Stromal cell of bone marrow (primary cell): ENCODE measurements around the gene UGP2.
A peak's percentile ranks its signal among the peaks of the same experiment; 100 is the strongest.
"Not testable (repeated sequence)": the region's sequence is repeated elsewhere in the genome, so short reads cannot be mapped to it uniquely, and the experiment has no call there.

Experiments
- DNase-seq: peaks from one replicate; pipeline ENCODE4 v3.0.0-alpha.2; 2012; ENCODE audit warnings: low read depth

Gene UGP2

DNA sequence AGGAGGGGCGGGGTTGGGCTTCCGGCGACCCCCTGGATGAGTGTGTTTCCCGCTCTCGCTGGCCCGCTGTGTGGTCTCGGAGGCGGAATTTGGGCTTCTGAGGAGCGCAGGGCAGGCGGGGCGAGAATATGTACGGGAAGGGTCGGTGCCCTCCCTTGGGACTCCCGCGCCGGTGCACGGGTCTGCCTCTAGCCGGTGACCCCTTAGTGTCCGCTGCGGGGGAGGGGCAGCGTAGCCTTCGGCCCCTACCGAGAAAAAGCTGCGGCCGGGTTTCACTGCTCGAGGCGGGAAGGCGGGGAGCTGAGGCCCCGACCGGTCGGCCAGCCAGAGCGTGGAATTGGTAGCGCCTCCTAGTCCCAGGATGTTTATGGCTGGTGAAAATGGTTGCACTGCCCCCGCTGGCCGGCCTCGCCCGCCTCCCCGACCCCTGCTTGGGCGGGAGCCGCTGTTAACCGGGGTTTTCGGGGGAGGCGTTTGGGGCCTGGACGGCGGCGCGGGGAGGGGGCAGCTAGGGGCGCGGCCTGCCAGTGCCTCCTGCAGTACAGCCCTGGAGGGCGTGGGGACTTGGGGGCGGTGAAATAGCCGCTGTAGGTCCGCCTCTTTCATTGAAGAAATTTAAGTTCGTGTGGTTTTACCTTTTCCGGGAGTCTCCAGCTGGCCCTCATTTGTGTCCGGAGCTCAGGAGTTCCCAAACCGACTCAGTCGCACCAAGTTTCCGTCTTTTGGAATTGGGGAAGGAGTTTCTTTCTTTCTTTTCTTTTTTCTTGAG, at the start of gene UGP2:
Gene UGP2, plus strand, starts transcription at position 643 of the 769 bp plus-strand sequence. CDS start 290 bp downstream, outside the sequence.
- peak; percentile 89 for DNase-seq

DNA sequence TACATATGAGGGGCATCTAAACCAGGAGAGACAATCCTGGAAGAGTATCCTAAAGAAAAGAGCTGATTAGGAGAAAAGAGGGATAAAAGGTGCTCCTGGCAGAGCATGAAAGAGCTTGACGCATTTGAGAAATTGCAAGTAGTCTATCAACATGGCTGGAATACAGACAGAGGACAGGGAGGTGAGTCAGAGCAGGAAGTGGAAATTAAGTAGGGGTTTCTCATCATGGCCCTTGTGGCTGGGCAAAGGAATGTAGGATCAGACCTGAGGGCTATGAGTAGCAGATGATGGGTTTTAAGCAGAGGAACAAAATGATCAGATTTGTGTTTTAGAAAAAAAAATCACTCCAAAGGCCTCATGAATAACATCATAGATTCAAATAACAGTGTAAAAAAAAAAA, 49.2 kb upstream of the UGP2 start:
- DNase-seq, result peak; percentile 68

DNA sequence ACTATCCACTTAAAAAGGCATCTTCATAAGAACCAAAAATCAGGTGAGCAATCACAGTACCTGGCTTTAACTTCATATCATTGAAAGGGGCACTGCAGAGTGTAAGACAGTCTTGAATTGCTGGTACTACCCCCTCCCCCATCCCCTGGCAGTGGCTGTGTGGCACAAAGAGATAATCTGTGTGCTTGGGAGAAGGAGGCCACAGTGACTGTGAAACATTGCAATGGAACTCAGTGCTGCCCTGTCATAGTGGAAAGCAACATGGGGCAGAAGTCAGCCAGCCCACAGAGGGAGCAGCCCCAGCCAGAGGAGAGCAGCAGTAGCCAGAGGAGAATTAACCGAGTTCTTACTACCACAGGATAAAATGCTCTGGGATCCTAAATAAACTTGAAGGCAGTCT, 45.3 kb upstream of the UGP2 start:
- DNase-seq, result no peak

DNA sequence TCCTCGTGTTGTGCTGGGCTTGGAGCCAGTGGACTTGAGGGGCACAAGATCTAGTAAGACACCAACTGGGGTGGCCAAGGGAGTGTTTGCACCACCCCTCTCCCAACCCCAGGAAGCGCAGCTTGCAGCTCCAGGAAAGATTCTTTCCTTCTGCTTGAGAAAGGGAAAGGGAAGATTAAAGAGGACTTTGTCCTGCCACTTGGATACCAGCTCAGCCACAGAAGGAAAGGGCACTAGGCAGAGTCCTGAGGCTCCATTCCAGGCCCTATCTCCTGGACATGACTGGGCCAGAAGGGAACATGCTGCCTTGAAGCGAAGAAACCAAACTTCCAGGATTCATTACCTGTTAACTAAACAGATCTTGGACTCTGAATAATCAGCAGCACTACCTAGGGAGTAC, 44.9 kb upstream of the UGP2 start:
- no peak for DNase-seq

DNA sequence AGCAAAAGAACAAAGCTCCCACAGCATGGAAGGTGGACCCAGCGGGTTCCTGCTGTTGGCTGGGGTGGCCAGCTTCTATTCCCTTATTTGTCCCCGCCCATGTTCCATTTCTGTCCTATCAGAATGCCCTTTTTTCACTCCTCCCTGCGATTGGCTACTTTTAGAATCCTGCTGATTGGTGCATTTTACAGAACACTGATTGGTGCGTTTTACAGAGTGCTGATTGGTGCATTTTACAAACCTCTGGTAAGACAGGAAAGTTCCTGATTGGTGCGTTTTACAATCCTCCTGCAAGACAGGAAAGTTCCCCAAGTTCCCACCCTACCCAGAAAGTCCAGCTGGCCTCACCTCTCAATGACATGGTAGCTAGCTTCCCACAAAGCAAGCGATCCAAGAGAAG, 40.2 kb upstream of the UGP2 start:
- DNase-seq, result no peak

DNA sequence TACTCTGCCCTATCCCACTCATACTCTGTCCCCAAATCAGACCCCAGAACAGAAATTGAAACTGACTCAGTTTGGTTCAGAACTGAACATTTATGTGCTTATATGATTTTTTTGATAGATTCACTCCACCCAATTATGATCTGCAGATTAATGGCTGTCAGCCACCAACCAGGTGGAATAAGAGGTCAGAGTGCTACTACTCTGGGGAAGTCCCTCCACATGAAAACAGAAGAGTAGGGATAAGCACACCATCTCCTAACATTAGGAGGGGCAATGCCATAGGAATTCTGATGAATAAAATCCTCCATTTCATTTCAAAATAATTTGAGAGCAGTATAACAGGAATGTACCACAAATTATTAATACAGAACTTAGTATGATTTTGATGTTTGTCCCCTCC, 36.3 kb upstream of the UGP2 start:
- DNase-seq, result no peak

DNA sequence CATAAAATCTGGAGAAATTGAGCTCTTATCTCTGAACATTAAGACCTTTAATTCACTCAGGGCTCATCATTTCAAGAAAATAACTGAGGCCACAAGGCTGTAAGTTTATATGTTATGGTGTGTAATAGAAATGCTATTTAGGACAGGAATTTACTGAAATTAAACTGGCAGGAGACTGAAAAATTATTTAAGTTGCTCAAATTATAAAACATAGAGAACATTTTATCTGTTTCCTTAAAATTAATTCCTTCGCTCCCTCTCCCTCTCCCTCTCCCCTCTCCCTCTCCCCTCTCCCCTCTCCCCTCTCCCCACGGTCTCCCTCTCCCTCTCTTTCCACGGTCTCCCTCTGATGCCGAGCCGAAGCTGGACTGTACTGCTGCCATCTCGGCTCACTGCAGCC, 33.7 kb upstream of the UGP2 start:
- not testable (repeated sequence) for DNase-seq

DNA sequence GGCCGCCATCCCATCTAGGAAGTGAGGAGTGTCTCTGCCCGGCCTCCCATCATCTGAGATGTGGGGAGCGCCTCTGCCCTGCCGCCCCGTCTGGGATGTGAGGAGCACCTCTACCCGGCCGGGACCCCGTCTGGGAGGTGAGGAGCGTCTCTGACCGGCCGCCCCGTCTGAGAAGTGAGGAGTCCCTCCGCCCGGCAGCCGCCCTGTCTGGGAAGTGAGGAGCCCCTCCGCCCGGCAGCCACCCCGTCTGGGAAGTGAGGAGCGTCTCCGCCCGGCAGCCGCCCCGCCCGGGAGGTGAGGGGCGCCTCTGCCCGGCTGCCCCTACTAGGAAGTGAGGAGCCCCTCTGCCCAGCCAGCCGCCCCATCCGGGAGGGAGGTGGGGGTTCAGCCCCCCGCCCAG, 32.8 kb upstream of the UGP2 start:
- DNase-seq, result not testable (repeated sequence)

DNA sequence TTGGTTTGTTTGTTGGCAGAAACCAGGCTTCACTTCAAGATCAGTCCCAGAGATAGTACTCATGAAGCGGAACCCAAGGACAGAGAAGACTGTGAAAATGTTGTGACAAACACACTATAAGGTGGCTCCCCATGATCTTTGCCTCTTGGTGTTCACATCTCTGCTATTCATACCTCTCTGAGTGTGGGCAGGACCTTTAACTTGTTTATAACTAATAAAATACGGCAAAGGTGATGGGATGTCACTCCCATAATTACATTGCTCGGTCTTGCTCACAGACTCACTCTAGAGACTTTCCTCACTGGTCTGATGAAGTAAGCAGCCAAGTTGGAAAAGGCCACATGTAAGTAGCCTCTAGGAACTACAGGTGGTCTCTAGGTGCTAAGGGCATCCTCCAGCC, 30.6 kb upstream of the UGP2 start:
- DNase-seq, result no peak

DNA sequence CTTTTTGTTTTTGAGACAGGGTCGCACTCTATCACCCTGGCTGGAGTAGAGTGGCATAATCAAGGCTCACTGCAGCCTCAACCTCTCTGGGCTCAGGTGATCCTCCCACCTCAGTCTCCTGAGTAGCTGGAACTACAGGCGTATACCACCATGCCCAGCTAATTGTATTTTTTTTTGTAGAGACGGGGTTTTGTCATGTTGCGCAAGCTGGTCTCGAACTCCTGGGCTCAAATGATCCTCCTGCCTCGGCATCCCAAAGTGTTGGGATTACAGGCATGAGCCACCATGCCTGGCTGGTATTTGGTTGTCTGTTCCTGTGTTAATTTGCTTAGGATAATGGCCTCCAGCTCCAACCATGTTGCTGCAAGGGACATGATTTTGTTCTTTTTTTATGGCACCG, 29.8 kb upstream of the UGP2 start:
- not testable (repeated sequence) for DNase-seq

DNA sequence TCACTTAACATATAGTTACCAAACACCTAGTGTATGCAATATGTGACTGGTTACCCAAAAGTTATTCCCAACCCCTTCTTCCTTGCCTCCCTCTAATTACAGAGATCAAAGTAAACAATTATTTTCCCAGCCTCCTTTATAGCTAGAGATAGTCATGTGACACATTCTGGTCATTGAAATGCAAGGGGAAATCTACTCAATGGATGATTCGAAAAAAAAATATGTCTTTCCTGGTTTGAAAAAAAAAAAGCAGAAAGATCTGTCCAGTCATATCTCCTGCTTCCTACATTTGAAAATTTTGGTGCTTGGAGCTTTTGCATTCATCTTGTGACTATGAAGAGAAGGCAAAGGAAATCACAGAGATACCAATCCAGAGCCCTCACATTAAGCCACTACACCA, 27.6 kb upstream of the UGP2 start:
- no peak for DNase-seq

DNA sequence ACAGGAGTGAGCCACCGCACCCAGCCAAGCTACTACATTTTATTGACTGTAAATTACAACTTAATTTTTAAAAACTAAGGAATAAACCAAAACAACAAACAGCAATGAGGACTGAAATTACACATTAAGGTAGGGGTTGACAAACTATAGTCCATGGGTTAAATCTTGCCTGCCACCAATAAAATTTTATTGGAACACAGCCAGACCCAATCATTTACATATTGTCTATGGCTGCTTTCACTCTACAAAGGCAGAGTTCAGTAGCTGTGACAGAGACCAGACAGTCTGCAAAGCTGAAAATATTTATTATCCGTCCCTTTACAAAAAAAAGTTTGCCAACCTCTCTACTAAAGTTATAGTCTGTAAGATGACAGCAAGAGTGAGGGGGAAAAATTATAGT, 24.3 kb upstream of the UGP2 start:
- DNase-seq, result no peak

DNA sequence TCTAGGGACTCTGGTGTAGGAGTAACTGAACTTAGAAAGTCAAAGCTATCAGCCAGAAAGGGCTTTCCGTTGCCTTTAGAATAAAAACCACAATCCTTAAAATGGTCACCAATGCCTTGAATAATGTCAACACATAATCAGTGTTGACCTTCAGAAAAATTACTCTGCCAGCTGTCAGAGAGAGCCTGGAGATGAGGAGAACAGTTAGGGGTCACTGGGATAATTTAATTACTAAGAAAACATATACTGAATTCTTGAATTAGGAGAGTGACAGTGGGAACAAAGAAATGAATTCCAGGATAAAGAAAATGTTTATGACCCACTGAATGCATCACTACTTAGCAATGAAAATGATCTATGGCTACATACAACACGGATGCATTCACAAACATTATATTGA, 23.4 kb upstream of the UGP2 start:
- no peak for DNase-seq

DNA sequence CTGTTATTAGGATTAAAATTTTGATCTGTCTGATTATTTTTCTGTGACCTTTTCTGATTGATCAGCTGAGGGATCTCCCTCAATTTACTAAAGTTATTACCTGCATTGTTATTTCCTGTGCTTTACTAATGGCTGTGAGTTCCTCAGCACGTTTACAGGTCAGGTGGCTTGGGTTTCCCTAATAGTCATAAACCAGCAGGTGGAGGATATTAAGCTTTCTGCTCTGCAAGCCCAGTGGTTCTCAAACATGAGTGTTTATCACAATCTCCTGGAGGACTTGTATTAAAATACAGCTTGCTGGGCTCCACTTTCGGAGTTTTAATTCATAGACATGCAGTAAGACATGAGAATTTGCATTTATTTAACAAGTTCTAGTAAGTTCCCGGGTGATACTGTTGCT, 22.4 kb upstream of the UGP2 start:
- DNase-seq, result no peak

DNA sequence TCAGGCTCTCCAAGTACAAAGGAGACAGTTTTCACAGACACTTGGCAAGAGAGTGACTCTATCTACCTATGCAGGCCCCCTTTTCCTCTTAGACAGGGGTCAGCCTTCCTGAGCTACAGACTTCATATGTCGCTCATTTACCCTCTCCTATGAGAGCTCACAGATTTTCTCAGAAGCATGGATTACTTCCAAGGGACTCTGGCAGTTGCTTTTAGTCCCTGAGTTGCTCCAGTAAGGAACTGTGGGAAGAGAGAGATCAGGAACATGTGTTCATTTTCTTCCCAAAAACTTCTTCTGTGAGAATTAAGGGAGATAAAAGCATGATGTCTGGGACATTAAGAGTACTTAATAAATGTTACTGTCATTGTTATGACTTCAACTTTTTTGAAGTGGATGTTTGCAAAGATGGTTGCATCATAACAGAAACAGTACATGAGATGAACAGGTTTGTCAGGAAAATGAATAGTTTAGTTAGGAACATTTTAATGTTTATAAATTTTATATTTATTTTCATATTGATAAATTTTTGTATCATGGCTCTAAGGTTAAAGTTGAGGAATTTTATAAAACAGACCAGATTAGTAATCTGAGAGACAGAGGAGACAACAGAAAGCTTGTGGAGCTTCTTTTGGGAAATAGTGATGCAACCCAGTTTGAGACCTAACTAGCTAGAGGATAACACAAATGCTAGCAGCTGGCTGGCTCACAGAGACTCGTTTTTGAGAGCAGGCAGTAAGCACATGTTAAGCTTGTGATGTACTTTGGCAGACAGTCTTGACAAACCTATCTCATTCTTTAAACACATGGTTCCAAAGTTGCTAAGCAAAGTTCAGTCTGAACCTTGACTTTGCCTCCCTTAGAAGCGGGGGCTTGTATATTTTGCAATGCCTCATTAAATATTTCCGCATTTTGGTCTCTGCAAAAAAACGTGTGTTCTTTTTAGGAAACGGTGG, 21.7 kb upstream of the UGP2 start:
- peak; percentile 28 for DNase-seq

DNA sequence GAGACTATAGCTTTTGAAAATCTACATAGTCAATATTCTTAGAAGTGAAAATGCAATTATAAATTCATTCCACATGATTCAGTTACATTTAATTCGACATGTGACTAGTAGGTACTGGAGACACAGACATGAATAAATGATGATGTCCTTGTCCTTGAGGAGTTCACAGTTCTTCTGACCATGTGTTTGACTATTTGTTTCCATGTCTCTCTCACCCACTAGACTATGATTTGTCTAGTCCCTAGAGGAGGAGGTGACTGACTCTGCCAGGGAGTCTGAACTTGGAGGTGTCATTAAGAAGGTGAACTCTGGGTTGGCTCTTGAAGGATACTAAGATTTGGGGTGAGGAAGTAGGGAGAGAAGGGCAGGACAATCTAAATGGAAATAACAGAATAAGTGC, 20.7 kb upstream of the UGP2 start:
- DNase-seq, result no peak

DNA sequence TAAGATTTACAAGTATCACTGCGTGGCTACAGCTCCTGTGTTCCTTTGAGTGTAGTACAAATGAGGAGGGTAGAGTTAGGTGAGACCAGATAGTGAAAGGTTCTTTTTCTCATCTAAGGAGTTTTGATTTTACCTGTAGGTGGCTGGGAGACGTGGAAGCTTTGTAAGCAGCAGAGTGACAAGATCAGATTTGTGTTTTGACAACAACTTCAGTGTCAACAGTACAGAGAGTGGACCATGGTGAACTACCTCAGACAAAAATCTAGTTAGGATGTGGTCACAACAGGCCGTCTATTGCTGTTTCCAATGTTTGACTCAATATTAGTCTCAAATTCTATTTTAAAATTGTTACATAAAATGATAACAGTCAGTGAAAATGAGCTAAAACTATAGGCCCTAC, 20.3 kb upstream of the UGP2 start:
- DNase-seq, result no peak

DNA sequence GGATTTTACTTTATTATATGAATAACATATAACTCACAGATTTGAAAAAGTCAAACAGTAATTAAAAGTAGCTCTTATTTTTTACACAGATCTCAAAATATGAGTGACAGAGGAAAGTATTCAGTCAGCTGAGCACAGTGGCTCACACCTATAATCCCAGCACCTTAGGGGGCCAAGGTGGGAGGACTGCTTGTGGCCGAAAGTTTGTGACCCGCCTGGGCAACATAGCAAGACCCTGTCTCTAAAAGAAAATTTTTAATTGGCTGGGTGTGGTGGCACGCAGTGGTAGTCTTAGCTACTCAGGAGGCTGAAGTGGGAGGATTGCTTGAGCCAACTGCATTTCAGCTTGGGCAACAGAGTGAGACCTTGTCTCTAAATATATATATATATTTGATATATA, 19.2 kb upstream of the UGP2 start:
- no peak for DNase-seq

DNA sequence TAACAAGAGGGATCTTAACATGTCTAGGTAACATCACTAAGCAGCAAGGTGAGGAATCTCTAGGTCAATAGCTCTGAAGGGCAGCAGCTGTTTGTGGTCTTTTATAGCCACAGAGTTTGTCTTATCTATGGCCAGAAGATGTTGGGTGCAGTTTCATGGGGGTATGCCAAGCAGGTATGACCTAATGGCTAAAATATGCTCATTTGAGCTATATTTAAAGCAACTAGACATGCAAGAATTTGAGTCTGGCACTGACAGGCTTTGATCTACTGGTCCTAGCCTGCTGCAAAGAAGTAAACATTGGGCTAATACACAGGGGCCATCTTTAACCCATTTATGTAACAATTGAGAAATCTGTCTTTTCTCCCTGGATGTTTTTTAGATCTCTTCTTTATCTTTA, 13.9 kb upstream of the UGP2 start:
- DNase-seq, result no peak

DNA sequence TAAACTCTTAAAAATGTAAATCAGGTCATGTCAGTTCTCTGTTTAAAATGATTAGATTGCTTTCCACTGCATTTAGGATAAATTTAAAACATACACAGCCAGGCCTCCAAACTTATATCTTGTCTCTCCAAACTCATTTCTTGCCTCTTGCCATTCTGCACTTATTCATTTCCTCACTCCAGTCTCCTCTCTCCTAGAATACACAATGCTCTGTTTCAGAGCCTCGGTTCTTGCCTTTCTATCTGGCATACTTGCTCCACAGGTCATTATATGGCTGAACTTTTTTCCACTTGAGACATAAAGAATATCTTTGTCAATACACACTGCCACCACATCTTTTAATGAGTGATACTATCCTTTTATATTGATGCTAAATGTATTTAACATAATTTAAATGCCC, 10.5 kb upstream of the UGP2 start:
- no peak for DNase-seq

DNA sequence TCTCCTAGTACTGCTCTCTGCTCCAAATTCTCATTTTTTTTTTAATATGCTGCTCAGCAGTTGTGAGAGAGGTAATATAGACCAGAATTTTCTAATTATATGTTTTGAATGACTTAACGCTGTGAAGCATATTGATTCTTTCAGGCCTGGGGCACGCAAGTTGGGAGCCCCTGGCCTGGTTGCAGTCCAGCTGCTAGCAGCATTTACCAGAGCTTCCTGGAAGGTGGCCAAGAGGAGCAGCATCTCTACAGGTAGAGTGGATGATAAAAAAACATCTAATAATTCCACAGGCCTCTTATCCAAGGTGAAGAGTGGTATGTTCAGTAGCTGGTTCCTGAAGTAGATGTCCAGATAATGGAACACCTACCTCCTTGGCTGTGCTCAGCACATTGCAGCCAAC, 7.3 kb upstream of the UGP2 start:
- no peak for DNase-seq

DNA sequence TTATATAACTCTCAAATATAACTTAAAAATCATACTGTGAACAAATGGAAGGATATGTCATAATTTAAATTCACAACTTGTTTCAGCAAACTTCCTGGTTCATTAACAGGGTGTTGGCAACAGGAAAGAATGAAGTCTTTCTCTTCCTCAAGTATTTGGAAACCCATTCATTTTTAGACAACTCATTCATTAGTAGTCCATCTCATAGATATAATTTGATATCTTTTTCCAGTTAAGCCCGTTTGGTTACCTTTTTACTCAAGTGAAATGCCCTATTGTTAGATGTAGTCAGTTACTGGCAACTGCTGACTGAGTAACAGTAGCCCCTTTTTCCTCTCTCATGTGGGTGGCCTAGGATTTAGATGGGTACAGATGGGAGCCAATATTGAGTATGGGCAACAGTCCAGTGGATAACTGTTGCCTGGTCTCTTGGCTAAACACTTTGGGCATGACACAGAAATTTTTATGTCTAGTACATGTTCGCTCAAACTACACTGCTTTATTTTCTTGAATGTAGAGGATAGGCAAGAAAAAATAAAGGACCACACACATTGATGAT, 4.6 kb upstream of the UGP2 start:
- no peak for DNase-seq
